ENCODE results near the gene DTNB.

Gene DTNB

GRCh38 chr2:25328152-25329085, 345.0 kb downstream of the DTNB start:
- 89 to 93% methylated on average over 16 to 20 of the region's 27 CpGs for WGBS, 2 experiments (ENCODE audit: insufficient coverage in 2 of 2)
- H3K9me3 ChIP-seq (ENCODE audit: control insufficient read depth, low read length), result peaks cover 13% of the 10 kb centered on the region
- no peaks in the 10 kb centered on the region for H3K4me1 ChIP-seq (ENCODE audit: control insufficient read depth, insufficient read depth, low read length, poor library complexity, severe bottlenecking)
- H3K4me3 ChIP-seq (ENCODE audit: extremely low read depth, insufficient read depth, low read length, poor library complexity, severe bottlenecking), result no peak overlapping the region
- H3K27ac ChIP-seq (ENCODE audit: low read depth, low read length, severe bottlenecking), result no peak overlapping the region
- H3K36me3 ChIP-seq (ENCODE audit: control insufficient read depth, insufficient read depth, low read length), result peaks cover 5% of the 10 kb centered on the region
